Nephron progenitor cell (in vitro differentiated cells): Measurements from ENCODE around the gene PARP6.

Experiments
- DNase-seq: peaks from one replicate; pipeline ENCODE4 v3.0.0; 2021
- H3K27ac Mint-ChIP-seq: 2 replicates; pipeline ENCODE4 v1.8.0; 2021; ENCODE audit warnings: mild to moderate bottlenecking, moderate library complexity, mixed read lengths
- H3K27me3 Mint-ChIP-seq: 2 replicates; pipeline ENCODE4 v1.8.0; 2021; ENCODE audit warnings: mild to moderate bottlenecking, low read depth, mixed read lengths; ENCODE audit not compliant: poor library complexity
- H3K36me3 Mint-ChIP-seq: 2 replicates; pipeline ENCODE4 v1.8.0; 2021; ENCODE audit warnings: low read depth, mixed read lengths
- H3K4me1 Mint-ChIP-seq: 2 replicates; pipeline ENCODE4 v1.8.0; 2021; ENCODE audit warnings: mixed read lengths
- H3K4me3 Mint-ChIP-seq: 2 replicates; pipeline ENCODE4 v1.8.0; 2021; ENCODE audit warnings: mild to moderate bottlenecking, moderate library complexity, mixed read lengths
- H3K9me3 Mint-ChIP-seq: 2 replicates; pipeline ENCODE4 v1.8.0; 2021; ENCODE audit warnings: mild to moderate bottlenecking, moderate library complexity, mixed read lengths
- TF ChIP-seq, protein P1 (sequence below): fragments of 200-600 bp; sonication (generic); IDR thresholded peaks from 2 replicates; pipeline ENCODE4 v1.5.0; 2021; ENCODE audit warnings: antibody characterized with exemption

Gene PARP6

GRCh38 chr15:72231833-72232478 is 40.4 kb downstream of the PARP6 start:
- TF ChIP-seq, protein P1, sequence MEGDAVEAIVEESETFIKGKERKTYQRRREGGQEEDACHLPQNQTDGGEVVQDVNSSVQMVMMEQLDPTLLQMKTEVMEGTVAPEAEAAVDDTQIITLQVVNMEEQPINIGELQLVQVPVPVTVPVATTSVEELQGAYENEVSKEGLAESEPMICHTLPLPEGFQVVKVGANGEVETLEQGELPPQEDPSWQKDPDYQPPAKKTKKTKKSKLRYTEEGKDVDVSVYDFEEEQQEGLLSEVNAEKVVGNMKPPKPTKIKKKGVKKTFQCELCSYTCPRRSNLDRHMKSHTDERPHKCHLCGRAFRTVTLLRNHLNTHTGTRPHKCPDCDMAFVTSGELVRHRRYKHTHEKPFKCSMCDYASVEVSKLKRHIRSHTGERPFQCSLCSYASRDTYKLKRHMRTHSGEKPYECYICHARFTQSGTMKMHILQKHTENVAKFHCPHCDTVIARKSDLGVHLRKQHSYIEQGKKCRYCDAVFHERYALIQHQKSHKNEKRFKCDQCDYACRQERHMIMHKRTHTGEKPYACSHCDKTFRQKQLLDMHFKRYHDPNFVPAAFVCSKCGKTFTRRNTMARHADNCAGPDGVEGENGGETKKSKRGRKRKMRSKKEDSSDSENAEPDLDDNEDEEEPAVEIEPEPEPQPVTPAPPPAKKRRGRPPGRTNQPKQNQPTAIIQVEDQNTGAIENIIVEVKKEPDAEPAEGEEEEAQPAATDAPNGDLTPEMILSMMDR, result no peak
- no peak for DNase-seq
- Mint-ChIP-seq H3K27ac (peak overlapping the region; percentile 98), H3K27me3 (peaks cover 9% of the 10 kb centered on the region), H3K9me3 (no peaks in the 10 kb centered on the region), H3K36me3 (no peaks in the 10 kb centered on the region), H3K4me1 (peaks cover 43% of the 10 kb centered on the region), H3K4me3 (peak overlapping the region; percentile 98)

- Mint-ChIP-seq H3K4me1 (peaks cover 48% of the 10 kb centered on the region), H3K36me3 (no peaks in the 10 kb centered on the region), H3K27me3 (peaks cover 9% of the 10 kb centered on the region), H3K9me3 (no peaks in the 10 kb centered on the region), H3K4me3 (peak within 1 kb of the TSS; percentile 98), H3K27ac (peak within 1 kb of the TSS; percentile 99)
- DNase-seq, result peak; percentile 99
- TF ChIP-seq, protein P1, result no peak
Observed at GRCh38 chr15:72231066-72231832, 41.1 kb downstream of the PARP6 start, which contains the start of gene PKM. Gene PKM, minus strand, starts transcription at chr15:72231190. Its CDS starts 12,093 bp downstream, at chr15:72219097.

GRCh38 chr15:72230197-72231065 is 41.9 kb downstream of the PARP6 start:
- TF ChIP-seq, protein P1, result no peak
- H3K27me3 Mint-ChIP-seq, result peaks cover 9% of the 10 kb centered on the region
- peaks cover 8% of the 10 kb centered on the region for H3K36me3 Mint-ChIP-seq
- H3K4me1 Mint-ChIP-seq, result peaks cover 56% of the 10 kb centered on the region
- peak overlapping the region; percentile 98 for H3K4me3 Mint-ChIP-seq
- DNase-seq, result peak; percentile 93
- H3K27ac Mint-ChIP-seq, result peak overlapping the region; percentile 99
- no peaks in the 10 kb centered on the region for H3K9me3 Mint-ChIP-seq

DNA sequence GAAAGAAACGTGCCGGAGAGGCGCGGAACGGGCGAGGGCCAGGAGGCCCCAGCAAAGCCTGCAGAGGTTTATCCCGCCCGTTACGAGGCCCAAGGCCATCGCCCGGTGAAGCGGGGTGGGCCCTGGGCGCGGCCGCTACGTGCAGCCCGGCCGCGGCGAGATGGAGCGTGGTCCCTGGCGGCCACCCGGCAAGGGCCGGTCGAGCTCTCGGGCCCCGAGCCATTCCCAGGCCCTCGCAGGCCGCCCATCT is 42.5 kb downstream of the PARP6 start:
- H3K36me3 Mint-ChIP-seq, result peaks cover 11% of the 10 kb centered on the region
- peak overlapping the region; percentile 99 for H3K27ac Mint-ChIP-seq
- H3K27me3 Mint-ChIP-seq, result peaks cover 9% of the 10 kb centered on the region
- peaks cover 60% of the 10 kb centered on the region for H3K4me1 Mint-ChIP-seq
- DNase-seq, result no peak
- TF ChIP-seq, protein P1, result no peak
- no peaks in the 10 kb centered on the region for H3K9me3 Mint-ChIP-seq
- H3K4me3 Mint-ChIP-seq, result peak overlapping the region; percentile 100

- no peaks in the 10 kb centered on the region for H3K9me3 Mint-ChIP-seq
Observed at GRCh38 chr15:72229076-72229946, 43.0 kb downstream of the PARP6 start.

More at GRCh38 chr15:72229076-72229946, 43.0 kb downstream of the PARP6 start:
- peak; percentile 25 for DNase-seq
- Mint-ChIP-seq H3K36me3 (peaks cover 14% of the 10 kb centered on the region), H3K4me1 (peaks cover 63% of the 10 kb centered on the region), H3K4me3 (peak overlapping the region; percentile 100), H3K27me3 (peaks cover 9% of the 10 kb centered on the region), H3K27ac (peak overlapping the region; percentile 99)
- TF ChIP-seq, protein P1, result no peak
